NCI-H2227 (cell line): ENCODE results near the gene SACS.

Experiments used
- DNase-seq: peaks from one replicate; lab custom pipeline; 2025; ENCODE audit not compliant: unreplicated experiment; lab: John Stamatoyannopoulos, UW

The SACS gene

DNA sequence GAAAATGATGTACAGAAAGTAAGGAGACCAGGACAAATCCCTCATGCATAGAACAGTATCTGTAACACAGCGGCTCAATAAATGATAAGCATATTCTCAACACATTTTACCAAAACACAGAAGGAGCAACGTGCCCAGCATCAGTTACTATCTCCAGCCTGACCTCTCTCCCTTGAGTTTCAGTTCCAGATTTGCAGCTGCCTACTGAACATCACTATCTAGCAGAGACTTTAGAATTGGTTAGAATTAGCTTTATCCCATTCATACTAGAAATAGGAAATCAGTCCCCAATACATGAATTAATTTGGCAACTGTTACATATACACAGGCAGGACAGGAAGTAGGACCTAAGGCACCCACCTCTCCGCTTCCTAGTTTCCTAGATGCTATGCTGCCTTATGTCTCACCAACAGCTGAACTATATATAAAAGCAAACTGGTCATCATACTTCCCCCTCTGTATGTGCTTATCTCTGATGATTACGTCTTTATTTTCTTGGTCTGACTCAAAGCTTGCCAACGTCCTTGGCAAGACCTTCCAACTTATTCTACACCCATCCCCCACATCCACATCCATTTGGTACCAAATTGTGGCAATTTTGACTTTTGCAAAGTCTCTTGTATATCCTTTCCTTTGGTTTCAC is 61.1 kb downstream of the SACS start:
- no peak for DNase-seq

DNA sequence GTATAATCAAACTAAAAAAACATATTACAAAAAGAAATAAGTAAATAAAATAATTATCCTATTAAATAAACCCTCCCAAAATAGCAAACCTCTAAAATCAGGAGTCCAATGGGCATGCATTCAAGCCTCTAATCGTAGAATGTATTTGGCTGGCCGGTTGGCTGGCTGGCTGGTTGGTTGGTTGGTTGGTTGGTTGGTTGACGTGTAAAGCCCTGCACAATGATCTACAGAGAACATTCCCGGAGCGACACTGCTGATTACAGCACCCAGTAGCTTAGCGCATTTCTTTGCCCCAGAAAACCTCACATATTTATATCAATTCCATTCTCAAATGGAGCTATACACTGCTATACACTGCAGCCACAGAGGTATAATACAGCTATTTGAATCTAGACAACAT is 65.6 kb downstream of the SACS start:
- DNase-seq, result no peak

DNA sequence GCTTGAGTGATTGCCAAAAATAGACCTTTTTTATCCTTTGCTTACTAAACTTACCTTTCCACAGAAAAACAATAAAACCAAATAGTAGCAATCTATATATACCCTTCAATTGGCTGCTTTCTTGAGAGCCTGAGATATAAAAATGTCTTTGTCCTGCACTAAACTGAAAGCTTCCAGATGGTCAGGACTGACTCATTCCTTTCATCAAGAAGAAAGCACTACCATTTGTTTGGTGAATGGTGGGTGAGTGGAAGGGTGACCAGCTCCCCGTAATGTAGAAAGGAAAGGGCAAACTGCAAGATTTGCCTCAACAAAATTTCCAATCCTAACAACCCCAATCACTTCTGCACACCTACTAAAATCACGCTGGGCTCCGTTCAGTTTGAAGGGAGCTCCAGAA is 67.8 kb downstream of the SACS start:
- DNase-seq, result no peak

DNA sequence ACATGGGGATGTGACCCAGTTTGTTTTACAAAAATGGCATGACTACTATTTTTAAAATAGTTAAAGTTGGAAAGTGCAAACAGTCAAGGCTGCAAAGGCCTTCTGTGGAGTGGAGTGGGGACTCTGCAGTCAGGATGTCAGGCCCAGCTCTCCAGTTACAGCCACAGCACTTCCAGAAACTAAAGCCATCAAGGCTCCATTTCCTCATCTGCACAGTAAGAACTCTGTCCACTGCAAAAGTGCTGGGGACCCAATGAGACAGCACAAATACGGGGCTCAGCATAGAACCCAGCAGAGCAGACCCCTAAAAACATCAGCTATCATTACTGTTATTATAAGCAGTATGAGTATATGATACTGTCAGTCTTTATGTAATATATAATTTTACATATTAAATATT is 73.6 kb downstream of the SACS start:
- DNase-seq, result no peak

DNA sequence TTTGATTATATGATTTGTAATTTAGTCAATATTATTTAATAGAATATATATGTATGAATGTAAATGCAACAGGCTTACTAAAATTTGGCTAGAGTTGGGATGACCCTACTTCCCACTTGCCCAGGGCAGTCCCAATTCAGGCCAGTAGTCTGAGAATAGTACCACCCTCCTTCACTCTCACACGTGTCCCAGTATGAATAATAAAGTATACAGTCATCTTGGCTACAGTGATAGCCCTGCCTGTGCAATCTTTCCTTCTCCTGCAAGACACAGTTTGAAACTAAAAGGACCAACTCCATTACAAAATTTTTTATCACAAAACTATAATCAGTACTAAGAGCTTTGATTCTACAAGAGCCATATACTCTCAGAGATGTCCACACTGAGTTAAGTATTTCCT is 76.2 kb downstream of the SACS start:
- DNase-seq, result no peak

DNA sequence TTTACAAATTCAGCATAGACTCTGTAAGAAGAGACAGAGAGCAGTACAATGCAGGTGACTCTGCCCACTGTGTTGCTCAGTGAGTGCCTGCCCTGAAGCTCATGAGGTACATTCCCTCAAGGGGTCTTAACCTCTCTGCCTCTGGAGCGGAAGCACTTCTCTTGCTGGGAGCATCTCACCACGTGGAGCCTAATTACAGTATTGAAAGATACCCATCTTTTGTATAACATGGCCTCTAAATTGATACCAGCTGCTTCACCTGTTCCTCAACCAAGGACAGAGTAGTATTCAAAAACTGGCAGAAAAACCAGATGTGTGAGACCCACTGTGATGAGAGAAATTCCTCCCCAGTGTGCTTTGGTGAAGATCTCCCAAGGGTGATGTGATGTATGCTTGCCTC is 77.1 kb downstream of the SACS start:
- no peak for DNase-seq

DNA sequence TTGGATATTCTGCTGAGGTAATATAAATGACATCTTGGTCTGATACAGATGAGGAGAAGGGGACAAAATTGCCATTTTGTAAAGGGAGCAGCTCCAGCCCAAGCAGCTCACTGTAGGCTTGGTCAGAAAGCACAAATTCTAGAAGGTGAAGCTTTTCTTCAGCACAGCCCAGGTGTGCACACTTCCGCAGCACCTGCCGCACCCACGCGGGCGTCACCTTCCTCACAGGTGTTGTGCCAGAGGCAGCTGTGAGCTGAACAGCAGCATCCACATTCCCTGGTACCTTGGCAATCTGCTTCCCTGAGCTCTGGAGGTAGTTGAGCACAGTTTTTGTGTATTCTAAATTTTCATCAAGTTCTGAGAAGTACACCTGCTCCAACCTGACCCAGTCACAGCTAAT is 79.0 kb downstream of the SACS start:
- no peak for DNase-seq

DNA sequence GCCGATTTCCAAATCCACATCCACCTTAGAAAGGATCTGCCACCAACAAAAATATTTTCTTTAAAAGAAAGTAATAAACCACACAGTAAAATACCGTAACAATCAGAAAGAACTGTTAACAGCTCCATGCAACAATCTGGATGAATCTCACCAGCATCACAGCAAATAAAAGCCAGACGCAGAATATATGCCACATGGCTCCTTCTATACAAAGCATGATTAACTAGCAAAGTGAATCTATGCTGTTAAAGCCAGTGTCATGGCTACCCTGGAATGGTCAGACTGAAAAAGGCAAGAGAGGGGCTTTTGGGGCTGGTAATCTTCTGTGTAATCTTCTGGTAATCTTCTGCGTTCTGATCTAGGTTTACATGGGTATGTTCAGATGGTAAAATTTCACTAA is 81.3 kb downstream of the SACS start:
- DNase-seq, result no peak

DNA sequence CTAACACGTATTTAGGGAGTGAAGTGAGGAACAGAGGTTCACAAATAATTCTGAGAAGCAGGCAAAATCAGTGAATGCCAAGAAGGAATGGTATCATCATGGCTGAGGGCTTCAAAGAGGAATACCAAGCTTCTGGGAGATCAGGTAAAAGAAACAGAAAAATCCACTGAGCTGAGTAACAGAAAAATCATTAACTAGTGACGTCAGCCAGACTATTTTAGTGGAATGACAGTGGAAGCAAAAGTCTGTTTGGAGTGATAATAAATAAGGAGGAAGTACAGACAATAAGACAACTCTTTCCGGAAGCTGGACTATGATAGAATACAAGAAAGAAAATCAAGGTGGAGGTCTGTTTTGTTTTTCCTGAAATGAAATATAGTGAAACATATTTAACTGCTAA is 83.5 kb downstream of the SACS start:
- DNase-seq, result no peak

DNA sequence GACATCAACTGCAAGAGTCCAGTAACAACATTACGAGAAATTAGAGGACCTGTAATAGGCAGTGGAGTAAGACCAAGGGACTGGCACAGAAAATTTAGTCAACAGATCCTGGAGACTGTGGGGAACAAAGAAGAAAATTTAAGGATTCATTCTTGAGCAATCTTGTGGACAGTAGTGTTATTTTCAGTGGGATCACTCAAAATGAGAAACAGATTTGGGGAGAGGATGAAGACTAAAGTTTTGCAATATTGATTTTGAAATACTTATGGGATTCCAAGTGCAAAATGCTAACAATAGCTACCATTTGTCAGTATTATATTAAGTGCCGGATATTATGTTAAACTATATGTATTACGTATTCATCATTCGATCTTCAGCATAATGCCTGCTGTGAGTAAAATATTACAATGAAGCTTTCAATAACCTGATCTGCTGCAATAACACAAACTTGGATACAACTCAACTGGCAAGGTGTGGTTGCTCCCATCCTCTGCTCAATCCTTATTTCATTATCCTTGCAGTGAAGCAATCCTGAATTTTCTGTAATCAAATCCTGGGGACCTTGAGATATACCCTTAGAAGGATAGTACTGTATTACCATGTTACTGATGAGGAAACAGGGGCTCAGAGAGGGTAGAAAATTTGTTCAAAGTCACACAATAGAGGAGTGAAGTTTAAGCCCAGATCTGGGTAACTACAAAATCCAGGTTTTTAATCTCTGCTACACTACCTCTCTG is 84.2 kb downstream of the SACS start:
- DNase-seq, result no peak

DNA sequence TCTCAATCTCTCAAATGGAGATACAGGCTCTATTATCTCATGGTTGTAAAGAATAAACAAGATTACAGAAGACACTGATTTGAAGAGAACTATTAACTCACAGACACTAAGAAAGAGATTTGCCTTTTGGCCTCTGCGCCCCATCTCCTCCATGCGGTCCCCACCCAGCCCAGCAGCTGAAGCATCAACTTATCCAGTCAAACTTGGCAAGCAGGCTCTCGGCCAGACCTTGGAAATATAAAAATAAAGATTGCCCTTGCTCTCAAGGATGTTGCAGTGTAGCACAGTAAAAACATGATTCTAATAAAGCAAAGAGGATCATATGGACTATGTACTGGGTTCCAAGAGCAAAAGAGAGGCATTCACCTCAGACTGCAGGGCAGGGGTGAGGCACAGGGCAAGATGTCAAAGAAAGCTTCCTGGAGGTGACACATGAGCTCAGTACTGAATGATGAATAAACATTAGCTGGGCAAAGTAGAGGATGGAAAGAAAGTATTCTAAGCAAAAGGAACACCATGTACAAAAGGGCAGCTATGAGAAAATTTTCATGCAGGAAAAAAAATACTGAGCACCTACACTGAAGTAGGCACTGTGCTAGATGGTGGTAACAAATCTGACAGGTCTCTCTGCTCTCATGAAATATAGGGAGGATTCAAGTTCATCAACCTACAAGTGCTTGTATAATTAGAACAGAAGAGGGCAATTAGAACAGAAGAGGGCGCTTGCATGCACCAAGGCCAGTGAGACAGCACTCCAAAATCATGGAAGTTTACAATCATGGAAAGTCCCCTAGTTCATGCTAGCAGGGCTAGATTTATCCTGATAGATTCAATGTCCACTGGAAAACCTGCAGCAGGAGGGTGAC is 85.0 kb downstream of the SACS start:
- DNase-seq, result no peak

DNA sequence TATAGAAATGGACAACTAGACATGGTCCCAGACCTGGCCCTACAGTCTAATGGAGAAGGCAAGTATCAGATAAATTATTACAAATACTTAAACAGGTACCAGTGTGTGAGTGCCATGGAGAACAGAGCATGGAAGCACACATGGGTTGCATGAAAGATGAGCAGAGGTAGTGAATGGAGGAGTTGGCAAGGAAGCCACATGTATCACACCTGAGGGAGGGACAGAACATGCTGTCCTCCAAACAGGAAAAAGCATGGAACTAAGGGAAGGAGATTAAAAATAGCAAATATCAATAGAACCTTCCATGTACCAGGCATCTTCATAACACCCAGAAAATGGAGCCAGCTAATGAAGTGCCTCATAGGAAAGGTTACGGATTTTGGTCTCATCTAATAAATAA is 85.9 kb downstream of the SACS start:
- DNase-seq, result no peak

DNA sequence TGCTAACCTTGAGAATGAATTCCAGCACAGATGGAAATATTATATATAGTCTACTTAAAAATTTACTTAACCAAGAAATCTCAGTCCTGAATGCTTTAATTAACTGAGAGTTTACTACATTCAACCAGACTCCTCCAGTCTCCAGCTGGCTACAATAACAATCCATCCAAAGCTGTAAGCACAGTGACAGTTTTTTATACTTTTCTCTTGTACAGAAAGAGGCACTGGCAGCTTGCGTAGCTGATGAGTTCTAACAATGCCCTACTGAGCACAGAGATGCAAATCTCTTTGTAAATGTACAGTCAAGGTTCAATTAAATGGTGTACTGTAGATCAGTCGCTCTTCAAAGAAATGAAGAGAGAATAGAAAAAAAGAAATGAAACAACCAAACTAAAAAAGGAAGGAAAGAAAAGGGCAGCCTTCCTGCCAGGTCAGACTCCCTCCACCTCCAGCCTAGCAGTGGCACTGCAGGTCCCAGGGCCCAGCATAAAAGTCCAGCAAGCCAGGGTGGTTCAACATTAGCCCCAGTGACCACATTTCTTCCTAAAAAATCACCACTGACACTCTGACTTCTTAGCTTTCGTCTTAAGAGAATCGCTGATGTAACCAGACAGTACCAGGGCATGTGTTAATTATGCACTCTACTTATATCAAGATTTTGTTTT is 88.4 kb downstream of the SACS start:
- DNase-seq, result no peak

DNA sequence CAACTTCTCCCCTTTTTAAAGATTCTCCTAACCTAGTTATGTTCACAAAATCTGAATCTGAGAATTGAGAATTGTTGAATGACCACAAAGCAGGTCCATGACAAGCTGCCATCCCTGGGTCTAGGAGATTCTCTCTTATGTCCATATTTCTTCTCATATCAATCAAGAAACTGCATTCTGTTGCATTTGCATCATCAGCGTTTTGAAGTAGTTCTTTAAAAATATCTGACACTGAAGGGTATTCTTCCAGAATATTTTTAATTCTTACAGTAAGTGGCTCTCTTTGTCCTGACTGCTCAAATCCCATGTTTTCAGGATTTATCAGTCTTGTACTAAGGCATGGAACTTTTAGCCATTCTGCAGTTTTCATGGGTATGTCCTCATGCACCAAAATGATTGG is 94.3 kb downstream of the SACS start:
- no peak for DNase-seq

DNA sequence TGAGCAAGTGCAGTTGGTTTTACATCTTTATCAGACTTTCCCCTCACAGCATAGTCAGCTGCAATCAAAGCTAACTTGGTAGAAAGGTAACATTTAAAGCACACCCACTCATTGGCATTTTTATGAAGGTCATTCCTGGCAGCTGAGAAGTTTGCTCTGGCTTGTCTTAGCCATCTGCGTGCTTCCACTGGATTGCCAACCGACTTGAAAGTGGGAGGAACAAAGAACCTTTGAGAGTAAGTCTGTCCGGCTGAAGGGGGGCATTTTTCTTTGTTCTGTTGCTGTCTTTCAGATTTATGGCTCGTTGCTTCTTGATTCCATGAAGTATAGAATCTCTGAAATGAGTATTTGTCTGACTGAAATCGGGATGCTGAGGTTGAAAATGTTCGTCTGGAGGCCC is 103.1 kb downstream of the SACS start:
- no peak for DNase-seq

DNA sequence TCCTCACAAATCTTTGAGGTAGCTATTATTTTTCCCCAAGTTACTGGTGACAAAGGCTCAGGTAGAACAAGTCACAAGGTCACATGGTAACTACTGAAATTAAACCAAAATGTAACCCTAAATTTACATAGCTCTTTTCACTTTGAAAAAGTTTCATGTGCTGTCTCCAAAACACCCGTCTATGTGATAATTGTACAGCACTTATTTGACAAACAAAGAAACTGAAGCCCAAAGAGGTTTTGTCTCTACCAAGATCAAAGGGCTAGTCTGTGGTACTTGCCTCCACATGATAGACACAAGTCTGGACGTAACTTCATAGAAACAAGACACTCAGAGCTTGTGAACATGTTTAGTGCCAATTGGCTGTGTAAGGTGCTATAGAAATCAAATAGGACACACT is 108.3 kb downstream of the SACS start:
- no peak for DNase-seq

DNA sequence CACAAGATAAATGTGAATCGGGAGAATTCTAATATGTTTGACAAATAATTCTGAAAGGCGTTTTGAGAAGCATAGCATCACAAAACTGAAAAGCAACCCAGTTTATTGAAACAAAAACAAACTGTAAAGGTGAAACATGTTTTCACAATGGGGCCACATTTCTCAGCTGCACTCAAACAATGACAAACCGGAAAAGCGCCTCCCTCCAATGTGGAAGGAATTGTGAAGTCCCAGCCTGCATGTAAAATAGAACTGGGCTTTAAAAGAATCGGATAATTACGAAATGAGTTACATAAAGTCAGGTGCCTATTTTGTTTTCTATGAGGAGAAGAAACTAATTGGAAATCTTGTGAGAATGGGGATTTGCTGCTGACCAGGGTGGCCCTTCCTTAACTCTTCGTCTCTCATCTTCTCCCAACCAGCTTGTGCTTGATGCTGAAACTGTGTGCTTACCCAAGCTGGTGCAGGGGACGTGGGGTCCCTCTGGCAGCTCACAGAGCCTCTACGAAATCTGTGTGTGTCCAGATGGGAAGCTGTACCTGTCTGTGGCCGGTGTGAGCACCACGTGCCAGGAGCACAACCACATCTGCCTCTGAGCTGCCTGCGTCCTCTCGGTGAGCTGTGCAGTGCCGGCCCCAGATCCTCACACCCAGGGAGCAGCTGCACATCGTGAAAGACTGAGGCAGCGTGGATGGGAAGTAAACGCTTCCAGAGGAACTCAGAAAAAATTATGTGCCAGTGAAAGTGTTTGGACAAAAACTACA is 109.4 kb downstream of the SACS start:
- no peak for DNase-seq

DNA sequence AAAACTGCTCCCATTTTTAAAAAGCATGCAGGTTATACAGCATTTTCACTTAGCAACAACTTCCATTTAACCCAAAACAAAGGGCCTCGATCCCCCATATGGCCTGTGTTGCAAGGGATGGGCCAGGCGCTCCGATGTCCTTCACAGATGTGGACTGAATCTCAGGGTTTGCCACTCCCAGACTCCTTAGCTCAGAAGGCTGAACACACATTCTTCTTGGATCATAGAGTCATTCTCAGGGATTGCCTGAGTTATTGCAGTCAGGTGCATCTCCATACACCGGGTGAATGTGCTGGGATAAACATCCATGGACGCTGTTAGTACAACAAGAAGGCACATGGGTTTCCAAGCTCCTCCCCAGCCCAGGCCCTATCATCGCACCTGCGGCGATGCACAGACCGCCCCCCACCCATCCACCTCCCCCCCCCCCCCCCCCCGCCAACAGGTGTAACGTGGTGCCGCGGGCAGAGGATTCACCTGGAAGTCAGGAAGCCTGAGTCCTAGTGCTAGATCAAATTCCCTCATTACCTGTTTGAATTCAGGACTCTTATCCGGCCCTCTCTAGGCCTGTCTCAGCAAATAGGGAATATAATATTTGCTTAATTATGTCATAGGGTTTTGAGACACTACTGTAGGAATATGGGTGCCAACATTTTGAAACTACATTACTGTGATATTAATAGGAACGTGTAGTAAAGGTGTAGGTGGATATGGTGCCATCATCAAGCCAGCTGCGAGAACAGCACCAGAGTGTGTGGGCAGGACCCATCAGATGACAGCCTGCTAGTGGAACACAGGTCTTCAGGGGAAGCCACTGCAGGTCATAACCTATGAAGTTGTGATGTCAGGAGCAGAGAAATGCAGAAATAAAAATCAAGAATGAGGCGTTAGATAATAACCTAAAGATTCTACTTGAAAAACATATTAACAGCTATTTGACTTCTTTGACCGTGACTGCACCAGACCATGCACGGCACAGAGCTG is 110.9 kb downstream of the SACS start:
- no peak for DNase-seq

DNA sequence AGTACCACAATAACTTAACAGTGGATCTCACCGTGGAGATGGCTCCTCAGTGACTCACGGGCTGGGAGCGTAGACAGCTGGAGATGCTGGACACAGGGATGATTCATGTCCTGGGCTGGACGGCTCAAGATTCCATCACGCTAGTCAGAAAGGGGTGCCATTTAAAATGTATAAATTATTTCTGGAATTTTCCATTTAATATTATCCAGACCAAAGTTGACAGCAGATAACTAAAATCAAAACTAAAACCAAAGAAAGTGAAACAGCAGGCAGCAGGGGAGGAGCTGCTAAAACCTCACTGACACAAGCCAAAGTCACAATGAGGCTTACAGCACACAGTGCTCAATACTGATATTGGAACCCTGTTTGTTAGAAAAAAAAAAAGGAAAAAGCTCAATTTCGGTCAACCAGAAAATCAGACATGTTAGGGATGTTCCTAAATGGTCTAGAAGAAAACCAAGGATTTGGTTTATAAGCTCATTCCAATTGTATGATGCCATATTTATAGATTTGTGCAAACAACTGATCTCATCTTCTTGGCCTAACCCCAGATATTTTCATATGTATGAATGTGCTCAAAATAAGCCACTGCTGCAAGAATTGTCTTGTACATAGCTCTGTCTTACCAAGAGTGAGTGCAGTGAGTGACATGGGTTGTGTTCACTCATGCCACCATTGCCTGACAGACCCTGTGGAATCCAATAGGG is 111.8 kb downstream of the SACS start:
- DNase-seq, result no peak
